Measurements from ENCODE around the gene UBE3D.

UBE3D gene

DNA sequence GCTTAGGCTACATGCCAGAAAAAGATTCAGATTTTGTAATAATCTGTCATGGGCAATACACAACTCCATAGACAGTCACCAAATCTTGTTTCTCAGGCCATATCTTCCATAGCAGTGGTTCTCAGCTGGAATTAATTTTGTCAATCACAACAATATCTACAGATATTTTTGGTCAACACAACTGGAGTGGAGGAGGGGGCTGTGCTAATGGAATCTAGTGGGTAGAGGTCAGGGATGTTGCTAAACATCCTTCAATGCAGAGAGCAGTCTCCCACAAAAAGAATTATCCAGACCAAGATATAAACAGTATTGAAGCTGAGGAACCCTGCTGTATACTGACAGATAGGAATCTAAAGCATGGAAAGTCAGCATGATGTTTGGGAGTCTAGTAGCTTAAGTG lies 174.6 kb downstream of the UBE3D start:
- H3K4me3 ChIP-seq (ENCODE audit: low read depth, low read length), result no peak overlapping the region
- TF ChIP-seq MYC (IDR thresholded peaks at IDR 0.05; ENCODE audit: low read depth, low read length) (no peak), POLR2A (IDR thresholded peaks at IDR 0.05; ENCODE audit: extremely low read depth, insufficient read length) (no peak), CTCF (IDR thresholded peaks at IDR 0.05; ENCODE audit: low read depth, low read length) (no peak)
- TF ChIP-seq, protein P1, sequence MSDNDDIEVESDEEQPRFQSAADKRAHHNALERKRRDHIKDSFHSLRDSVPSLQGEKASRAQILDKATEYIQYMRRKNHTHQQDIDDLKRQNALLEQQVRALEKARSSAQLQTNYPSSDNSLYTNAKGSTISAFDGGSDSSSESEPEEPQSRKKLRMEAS (IDR thresholded peaks at IDR 0.05; ENCODE audit: low read depth, low read length), result no peak
- DNase-seq (ENCODE audit: low read depth), result no peak

GRCh38 chr6:82890240-82890639 lies 175.4 kb downstream of the UBE3D start:
- H3K4me3 ChIP-seq (ENCODE audit: low read depth, low read length), result no peak overlapping the region
- TF ChIP-seq POLR2A (IDR thresholded peaks at IDR 0.05; ENCODE audit: extremely low read depth, insufficient read length), result no peak
- DNase-seq (ENCODE audit: low read depth), result no peak

- no peak for DNase-seq (ENCODE audit: low read depth)
- no peak overlapping the region for H3K4me3 ChIP-seq (ENCODE audit: low read depth, low read length)
- TF ChIP-seq, protein P1 (IDR thresholded peaks at IDR 0.05; ENCODE audit: low read depth, low read length), result no peak
Observed at GRCh38 chr6:82889143-82889542, 176.5 kb downstream of the UBE3D start.

GRCh38 chr6:82882363-82883023 lies 183.1 kb downstream of the UBE3D start:
- no peak for DNase-seq (ENCODE audit: low read depth)
- no peak overlapping the region for H3K4me3 ChIP-seq (ENCODE audit: low read depth, low read length)
- no peak for TF ChIP-seq CTCF (IDR thresholded peaks at IDR 0.05; ENCODE audit: low read depth, low read length)
- no peak for TF ChIP-seq POLR2A (IDR thresholded peaks at IDR 0.05; ENCODE audit: extremely low read depth, insufficient read length)
- TF ChIP-seq MYC (IDR thresholded peaks at IDR 0.05; ENCODE audit: low read depth, low read length), result no peak
- TF ChIP-seq, protein P1 (IDR thresholded peaks at IDR 0.05; ENCODE audit: low read depth, low read length), result no peak

GRCh38 chr6:82881519-82881918 lies 184.1 kb downstream of the UBE3D start:
- TF ChIP-seq, protein P1 (IDR thresholded peaks at IDR 0.05; ENCODE audit: low read depth, low read length), result no peak
- no peak for TF ChIP-seq MYC (IDR thresholded peaks at IDR 0.05; ENCODE audit: low read depth, low read length)
- no peak for TF ChIP-seq CTCF (IDR thresholded peaks at IDR 0.05; ENCODE audit: low read depth, low read length)
- no peak for TF ChIP-seq POLR2A (IDR thresholded peaks at IDR 0.05; ENCODE audit: extremely low read depth, insufficient read length)
- H3K4me3 ChIP-seq (ENCODE audit: low read depth, low read length), result no peak overlapping the region
- no peak for DNase-seq (ENCODE audit: low read depth)

- no peak overlapping the region for H3K4me3 ChIP-seq (ENCODE audit: low read depth, low read length)
- DNase-seq (ENCODE audit: low read depth), result no peak
- TF ChIP-seq POLR2A (IDR thresholded peaks at IDR 0.05; ENCODE audit: extremely low read depth, insufficient read length) (no peak), CTCF (IDR thresholded peaks at IDR 0.05; ENCODE audit: low read depth, low read length) (no peak), MYC (IDR thresholded peaks at IDR 0.05; ENCODE audit: low read depth, low read length) (no peak)
- TF ChIP-seq, protein P1 (IDR thresholded peaks at IDR 0.05; ENCODE audit: low read depth, low read length), result no peak
Observed at GRCh38 chr6:82878812-82879211, 186.8 kb downstream of the UBE3D start.
